Tibial nerve (tissue), 4 donors: ENCODE measurements around the gene TMCO4. TPM values are rescaled to one million over a fixed set of nuclear protein-coding genes. Genes with fewer than 3 reads are reported as not detected.
A peak's percentile ranks its signal among the peaks of the same experiment; 100 is the strongest.

Experiments
- DNase-seq, 2 donors: peaks; one replicate each; pipeline ENCODE4 v3.0.0-alpha.2; 2019; ENCODE audit warnings: low spot score in 2 of 2
- H3K27ac ChIP-seq, 4 donors: fragments of 200-600 bp; sonication (generic) in 3 of 4; one replicate each; pipeline ENCODE4 v1.5.1; 2017 to 2019; ENCODE audit warnings: mild to moderate bottlenecking in 1 of 4
- H3K27me3 ChIP-seq, 2 donors: fragments of 200-600 bp; sonication (generic) in 1 of 2; one replicate each; pipeline versions ENCODE4 v1.5.1 to v1.6.0; 2017 to 2019
- H3K36me3 ChIP-seq, 3 donors: fragments of 200-600 bp; sonication (generic); one replicate each; pipeline ENCODE4 v1.5.1; 2018 to 2019
- H3K4me1 ChIP-seq, 4 donors: fragments of 200-600 bp; sonication (generic) in 3 of 4; one replicate each; pipeline ENCODE4 v1.5.1; 2017 to 2019
- H3K4me3 ChIP-seq, 4 donors: fragments of 200-600 bp; sonication (generic) in 3 of 4; one replicate each; pipeline ENCODE4 v1.5.1; 2017 to 2019; ENCODE audit warnings: mild to moderate bottlenecking in 1 of 4, moderate library complexity in 1 of 4
- H3K9me3 ChIP-seq, 4 donors: fragments of 200-600 bp; sonication (generic) in 3 of 4; one replicate each; pipeline ENCODE4 v1.5.1; 2017 to 2019
- CTCF ChIP-seq, 5 experiments: fragments of 200-600 bp in 3 of 5; fragments of 450-650 bp in 2 of 5; sonication (generic) in 3 of 5; IDR thresholded peaks; one replicate each; pipeline ENCODE4 v1.5.1; 2016 to 2019; ENCODE audit warnings: antibody characterized with exemption in 5 of 5, mild to moderate bottlenecking in 3 of 5, moderate library complexity in 2 of 5
- EP300 ChIP-seq, 2 donors: sonication (generic); formaldehyde crosslinking; IDR thresholded peaks; one replicate each; pipeline ENCODE4 v1.6.1; 2017; ENCODE audit warnings: antibody characterized with exemption in 2 of 2, mild to moderate bottlenecking in 1 of 2
- POLR2A ChIP-seq, 2 donors: fragments of 450-650 bp; IDR thresholded peaks; one replicate each; pipeline ENCODE4 v1.6.1; 2017; ENCODE audit warnings: antibody characterized with exemption in 2 of 2, mild to moderate bottlenecking in 2 of 2, moderate library complexity in 2 of 2
- WGBS, 2 donors: methylation state at CpG; one replicate each; pipeline ENCODE4 v1.1.5; 2018; 5-methylcytosine and 5-hydroxymethylcytosine counted together
- total RNA-seq, 4 donors: library from RNA; depleted of rRNA; stranded (reverse); fragments of >200 nt; gene quantifications; one replicate each; pipeline ENCODE4 v1.1.0, GENCODE V29; 2016

The TMCO4 gene
- total RNA-seq, 4 donors from 2014 or later, result 19.3 to 37.5 (median 29.3) TPM

- Histone ChIP-seq H3K9me3 (peaks cover 0 to 7% (median 0%) of the 10 kb centered on the region in 4 donors), H3K4me1 (peaks cover 0 to 18% (median 2%) of the 10 kb centered on the region in 4 donors), H3K36me3 (peaks cover 0 to 92% (median 6%) of the 10 kb centered on the region in 3 donors), H3K4me3 (no peak overlapping the region), H3K27ac (no peak overlapping the region), H3K27me3 (no peaks in the 10 kb centered on the region)
- TF ChIP-seq POLR2A (IDR thresholded peaks at IDR 0.05), result no peak
- TF ChIP-seq CTCF (IDR thresholded peaks at IDR 0.05), result no peak
- TF ChIP-seq EP300 (IDR thresholded peaks at IDR 0.05), result no peak
- WGBS, 2 donors, result 71 to 75% methylated on average over 9 of the region's 9 CpGs
- DNase-seq, result no peak
Measured at GRCh38 chr1:19737104-19737825, 62.5 kb downstream of the TMCO4 start.

GRCh38 chr1:19735440-19736127, 64.1 kb downstream of the TMCO4 start:
- H3K4me3 ChIP-seq, result no peak overlapping the region
- DNase-seq, result peak; percentile 33 to 74
- peaks cover 0 to 7% (median 0%) of the 10 kb centered on the region in 4 donors for H3K9me3 ChIP-seq
- H3K27ac ChIP-seq, result peak overlapping the region in 2 of 4 donors; percentile 62 to 64
- 53 to 61% methylated on average over 10 of the region's 10 CpGs for WGBS, 2 donors
- H3K4me1 ChIP-seq, result peaks cover 0 to 18% (median 2%) of the 10 kb centered on the region in 4 donors
- TF ChIP-seq CTCF (IDR thresholded peaks at IDR 0.05), result no peak
- no peak for TF ChIP-seq POLR2A (IDR thresholded peaks at IDR 0.05)
- peak in 1 of 2 donors; percentile 67 for TF ChIP-seq EP300 (IDR thresholded peaks at IDR 0.05)
- no peaks in the 10 kb centered on the region for H3K27me3 ChIP-seq
- peaks cover 0 to 95% (median 6%) of the 10 kb centered on the region in 3 donors for H3K36me3 ChIP-seq

GRCh38 chr1:19734472-19734999, 65.2 kb downstream of the TMCO4 start:
- peaks cover 0 to 93% (median 6%) of the 10 kb centered on the region in 3 donors for H3K36me3 ChIP-seq
- peaks cover 0 to 14% (median 0%) of the 10 kb centered on the region in 4 donors for H3K9me3 ChIP-seq
- peaks cover 0 to 18% (median 2%) of the 10 kb centered on the region in 4 donors for H3K4me1 ChIP-seq
- no peak for DNase-seq
- H3K27me3 ChIP-seq, result no peaks in the 10 kb centered on the region
- H3K27ac ChIP-seq, result no peak overlapping the region
- 61 to 71% methylated on average over 8 of the region's 8 CpGs for WGBS, 2 donors
- no peak overlapping the region for H3K4me3 ChIP-seq
- TF ChIP-seq CTCF (IDR thresholded peaks at IDR 0.05) (no peak), POLR2A (IDR thresholded peaks at IDR 0.05) (no peak), EP300 (IDR thresholded peaks at IDR 0.05) (no peak)

- peaks cover 0 to 18% (median 2%) of the 10 kb centered on the region in 4 donors for H3K4me1 ChIP-seq
- no peak for DNase-seq
- H3K27me3 ChIP-seq, result no peaks in the 10 kb centered on the region
- peaks cover 0 to 93% (median 6%) of the 10 kb centered on the region in 3 donors for H3K36me3 ChIP-seq
- 75 to 82% methylated on average over 8 of the region's 8 CpGs for WGBS, 2 donors
- H3K9me3 ChIP-seq, result peaks cover 0 to 14% (median 0%) of the 10 kb centered on the region in 4 donors
- no peak overlapping the region for H3K27ac ChIP-seq
- no peak overlapping the region for H3K4me3 ChIP-seq
- TF ChIP-seq POLR2A (IDR thresholded peaks at IDR 0.05) (no peak), EP300 (IDR thresholded peaks at IDR 0.05) (no peak), CTCF (IDR thresholded peaks at IDR 0.05) (no peak)
Measured at GRCh38 chr1:19734056-19734455, 65.7 kb downstream of the TMCO4 start.
